Left ventricle myocardium inferior (tissue), 1 donor: ENCODE results near the gene VASP. TPM values are rescaled to one million over a fixed set of nuclear protein-coding genes. Genes with fewer than 3 reads are reported as not detected.
A peak's percentile ranks its signal among the peaks of the same experiment; 100 is the strongest.

Experiments
- DNase-seq: peaks from one replicate; pipeline ENCODE4 v3.0.0-alpha.2; 2020
- H3K27ac ChIP-seq: fragments of 200-600 bp; replicated peaks from 2 replicates; pipeline ENCODE4 v1.8.0; 2021
- H3K27me3 ChIP-seq: fragments of 200-600 bp; 2 replicates; pipeline ENCODE4 v1.8.0; 2021; ENCODE audit warnings: low read depth
- H3K36me3 ChIP-seq: fragments of 200-600 bp; 2 replicates; pipeline ENCODE4 v1.8.0; 2021
- H3K4me1 ChIP-seq: fragments of 200-600 bp; 2 replicates; pipeline ENCODE4 v1.8.0; 2021
- H3K4me3 ChIP-seq: fragments of 200-600 bp; 2 replicates; pipeline ENCODE4 v1.8.0; 2021; ENCODE audit warnings: mild to moderate bottlenecking, moderate library complexity
- H3K9me3 ChIP-seq: fragments of 200-600 bp; replicated peaks from 2 replicates; pipeline ENCODE4 v1.8.0; 2021
- intact Hi-C: fragments of 100-400 bp; cut with micrococcal nuclease; formaldehyde crosslinking; loops from one replicate; pipeline ENCODE4 v1.11.0; 2022
- total RNA-seq: library from RNA; stranded (reverse); fragmentation: NEBNext Ultra II Directional; extraction: Animal tissue kit (Norgen Biotek cat#: 25700); gene quantifications from one replicate; pipeline ENCODE4 v1.2.1, GENCODE V29; 2021
- TF ChIP-seq, protein P1 (sequence below): fragments of 200-600 bp; IDR thresholded peaks from 2 replicates; pipeline ENCODE4 v1.8.0; 2021; ENCODE audit warnings: antibody characterized with exemption, mild to moderate bottlenecking, borderline replicate concordance
- donor health status: DM: no; HTN: yes; CAD: no; lungs with severe emphysema.

VASP gene
- total RNA-seq, 1 donor from 2014 or later: 32.8 TPM

DNA sequence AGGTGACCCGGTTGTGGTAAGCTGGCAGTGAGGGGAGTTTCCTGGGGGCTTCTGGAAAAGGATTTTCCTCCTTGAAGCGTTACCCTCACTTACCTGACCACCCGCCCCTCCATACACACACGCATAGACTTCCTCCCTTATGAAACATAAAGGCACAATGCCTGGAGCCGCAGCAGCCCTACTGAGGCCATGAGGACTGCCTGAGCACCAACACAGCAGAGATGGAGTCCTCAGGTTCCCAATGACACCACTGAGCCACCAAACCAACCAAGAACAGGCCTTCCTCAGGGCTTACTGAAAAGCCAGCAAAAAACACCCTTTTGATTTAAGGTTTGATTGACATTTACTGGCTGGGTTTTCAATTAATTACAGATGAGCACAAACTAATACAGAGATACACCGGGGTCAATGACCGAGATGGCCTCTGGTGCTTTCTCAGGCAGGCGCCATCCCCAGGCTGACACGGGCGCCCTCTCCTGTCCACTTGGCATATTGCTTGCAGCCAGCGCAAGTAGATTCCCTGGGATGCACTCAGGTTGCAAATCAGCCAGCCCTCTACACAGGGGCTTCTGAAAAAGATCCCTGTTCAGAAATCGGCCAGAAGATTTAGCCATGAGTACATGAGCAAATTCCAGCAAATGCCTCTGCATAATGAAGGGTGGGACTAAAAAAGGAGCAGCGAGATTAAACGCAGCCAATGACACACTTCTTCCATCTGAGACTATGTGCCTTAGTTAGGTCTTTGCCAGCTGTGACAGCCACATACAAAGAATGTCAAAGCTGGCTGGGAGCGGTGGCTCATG is 62.5 kb downstream of the VASP start:
- intact Hi-C loops: loop anchor here (10.0 kb wide), 1 partner anchor 45 kb away; no protein-coding TSS in a partner anchor

DNA sequence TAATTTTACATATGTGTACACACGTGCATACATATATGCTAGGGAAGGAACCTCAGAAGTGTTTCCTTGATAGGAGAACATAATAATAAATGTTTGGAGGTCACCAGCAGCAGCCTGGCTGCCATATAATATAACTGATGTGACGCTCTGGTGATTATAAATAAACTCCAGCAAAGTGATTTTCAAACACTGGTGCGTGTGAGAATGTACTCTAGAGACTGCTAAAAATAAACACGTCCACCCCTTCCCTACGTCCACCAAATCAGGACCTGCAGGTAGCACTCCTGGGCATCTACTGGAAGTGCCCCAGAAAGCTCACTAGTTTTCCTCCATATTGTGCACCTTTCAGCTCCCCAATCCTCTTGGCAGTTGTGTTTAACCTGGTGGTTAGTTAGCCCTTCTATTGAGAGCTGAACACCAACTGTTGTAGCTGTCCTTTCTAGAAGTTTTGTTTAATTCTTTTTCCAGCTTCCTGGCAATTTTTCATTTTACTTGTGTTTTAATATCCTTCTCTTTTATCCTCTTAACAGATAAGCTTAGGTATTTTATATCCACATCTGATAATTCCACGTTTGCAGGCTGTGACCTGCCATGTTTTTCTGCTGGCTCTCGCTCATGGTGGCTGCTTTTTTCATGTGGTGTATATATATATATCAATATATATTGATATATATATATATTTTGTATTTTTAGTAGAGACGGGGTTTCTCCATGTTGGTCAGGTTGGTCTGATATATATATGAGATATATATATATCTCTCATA is 64.4 kb downstream of the VASP start:
- Histone ChIP-seq H3K27me3 (no peaks in the 10 kb centered on the region), H3K4me3 (no peak overlapping the region), H3K36me3 (no peaks in the 10 kb centered on the region), H3K4me1 (peaks cover 76% of the 10 kb centered on the region), H3K27ac (peak overlapping the region; percentile 83), H3K9me3 (peaks cover 5% of the 10 kb centered on the region)
- DNase-seq: no peak
- intact Hi-C loops: loop anchor here (10.0 kb wide), 1 partner anchor 47 kb away; no protein-coding TSS in a partner anchor
- TF ChIP-seq, protein P1, sequence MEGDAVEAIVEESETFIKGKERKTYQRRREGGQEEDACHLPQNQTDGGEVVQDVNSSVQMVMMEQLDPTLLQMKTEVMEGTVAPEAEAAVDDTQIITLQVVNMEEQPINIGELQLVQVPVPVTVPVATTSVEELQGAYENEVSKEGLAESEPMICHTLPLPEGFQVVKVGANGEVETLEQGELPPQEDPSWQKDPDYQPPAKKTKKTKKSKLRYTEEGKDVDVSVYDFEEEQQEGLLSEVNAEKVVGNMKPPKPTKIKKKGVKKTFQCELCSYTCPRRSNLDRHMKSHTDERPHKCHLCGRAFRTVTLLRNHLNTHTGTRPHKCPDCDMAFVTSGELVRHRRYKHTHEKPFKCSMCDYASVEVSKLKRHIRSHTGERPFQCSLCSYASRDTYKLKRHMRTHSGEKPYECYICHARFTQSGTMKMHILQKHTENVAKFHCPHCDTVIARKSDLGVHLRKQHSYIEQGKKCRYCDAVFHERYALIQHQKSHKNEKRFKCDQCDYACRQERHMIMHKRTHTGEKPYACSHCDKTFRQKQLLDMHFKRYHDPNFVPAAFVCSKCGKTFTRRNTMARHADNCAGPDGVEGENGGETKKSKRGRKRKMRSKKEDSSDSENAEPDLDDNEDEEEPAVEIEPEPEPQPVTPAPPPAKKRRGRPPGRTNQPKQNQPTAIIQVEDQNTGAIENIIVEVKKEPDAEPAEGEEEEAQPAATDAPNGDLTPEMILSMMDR: no peak

More for the DNA sequence above, 62.5 kb downstream of the VASP start:
- Histone ChIP-seq H3K4me1 (peaks cover 58% of the 10 kb centered on the region), H3K36me3 (no peaks in the 10 kb centered on the region), H3K9me3 (peaks cover 5% of the 10 kb centered on the region), H3K27ac (peak overlapping the region; percentile 83), H3K4me3 (no peak overlapping the region), H3K27me3 (no peaks in the 10 kb centered on the region)
- peak; percentile 62 for DNase-seq
- TF ChIP-seq, protein P1: peak; percentile 85

DNA sequence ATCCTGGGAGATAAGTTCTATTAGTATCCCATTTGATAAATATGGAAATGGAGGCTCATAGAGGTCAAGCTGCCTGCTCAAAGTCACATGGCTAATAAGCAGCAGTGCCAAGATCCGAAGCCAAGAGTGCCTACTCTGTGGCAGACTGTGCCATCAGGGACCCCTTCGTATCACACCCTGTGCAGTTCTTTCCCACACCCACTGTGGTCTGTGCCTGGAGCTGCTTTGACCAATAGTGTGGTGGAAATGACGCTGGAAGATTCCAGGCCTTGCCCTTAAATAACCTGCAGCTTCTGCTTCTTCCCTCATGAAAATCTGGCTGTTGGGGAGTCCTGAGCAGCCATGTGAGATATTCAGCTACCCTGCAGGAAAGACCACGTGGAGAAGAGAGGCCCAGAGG is 67.2 kb downstream of the VASP start:
- H3K36me3 ChIP-seq: no peaks in the 10 kb centered on the region
- no peak overlapping the region for H3K4me3 ChIP-seq
- peaks cover 5% of the 10 kb centered on the region for H3K9me3 ChIP-seq
- peaks cover 81% of the 10 kb centered on the region for H3K4me1 ChIP-seq
- TF ChIP-seq, protein P1: no peak
- H3K27me3 ChIP-seq: no peaks in the 10 kb centered on the region
- DNase-seq: no peak
- intact Hi-C loops: loop anchor here (10.0 kb wide), 1 partner anchor 50 kb away; no protein-coding TSS in a partner anchor
- H3K27ac ChIP-seq: peak overlapping the region; percentile 81

DNA sequence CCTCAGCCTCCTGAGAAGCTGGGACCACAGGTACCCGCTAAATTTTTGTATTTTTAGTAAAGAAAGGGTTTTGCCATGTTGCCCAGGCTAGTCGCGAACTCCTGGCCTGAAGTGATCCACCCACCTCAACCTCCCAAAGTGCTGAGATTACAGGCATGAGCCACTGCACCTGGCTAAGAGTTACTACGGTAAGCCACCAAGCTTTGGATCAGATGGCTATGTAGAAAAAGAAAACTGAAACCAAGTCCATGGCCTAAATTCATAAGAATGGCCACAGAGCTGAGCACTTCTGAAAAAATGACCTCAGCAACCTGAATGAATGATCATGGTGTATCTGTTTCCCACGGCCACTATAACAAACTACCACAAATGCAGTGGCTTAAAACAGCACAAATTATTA is 67.9 kb downstream of the VASP start:
- Histone ChIP-seq H3K36me3 (no peaks in the 10 kb centered on the region), H3K27ac (peak overlapping the region; percentile 81), H3K9me3 (peaks cover 5% of the 10 kb centered on the region), H3K27me3 (no peaks in the 10 kb centered on the region), H3K4me3 (no peak overlapping the region), H3K4me1 (peaks cover 77% of the 10 kb centered on the region)
- no peak for DNase-seq
- intact Hi-C loops: loop anchor here (10.0 kb wide), 1 partner anchor 50 kb away; no protein-coding TSS in a partner anchor
- TF ChIP-seq, protein P1: no peak

Other genes starting within 250 kb of the VASP start
- gene CKM, start 184.6 kb upstream of the VASP start, total RNA-seq: 3,974 TPM
- gene KLC3, start 166.7 kb upstream of the VASP start, total RNA-seq: not detected
- gene ERCC2, start 136.9 kb upstream of the VASP start, total RNA-seq: 11.4 TPM
- gene PPP1R13L, start 102.4 kb upstream of the VASP start, total RNA-seq: 207 TPM
- 5.2 TPM for gene POLR1G, start 100.8 kb upstream of the VASP start, total RNA-seq
- gene ERCC1, start 83.6 kb upstream of the VASP start, total RNA-seq: 108 TPM
- gene FOSB, start 39.5 kb upstream of the VASP start, total RNA-seq: 0.33 TPM
- 19.1 TPM for gene RTN2, start 10.4 kb upstream of the VASP start, total RNA-seq
- gene PPM1N, start 9.0 kb upstream of the VASP start, total RNA-seq: 0.19 TPM
- 25.3 TPM for gene OPA3, start 77.3 kb downstream of the VASP start, total RNA-seq
- gene GPR4, start 94.7 kb downstream of the VASP start, total RNA-seq: 5.1 TPM
- gene EML2, start 131.9 kb downstream of the VASP start, total RNA-seq: 48.4 TPM
- 4.7 TPM for gene GIPR, start 160.7 kb downstream of the VASP start, total RNA-seq
- gene SNRPD2, start 184.5 kb downstream of the VASP start, total RNA-seq: 249 TPM
- gene QPCTL, start 185.2 kb downstream of the VASP start, total RNA-seq: 2.2 TPM
- 9.4 TPM for gene FBXO46, start 223.4 kb downstream of the VASP start, total RNA-seq
- gene MEIOSIN, start 226.0 kb downstream of the VASP start, total RNA-seq: not detected